ENCODE results near the gene GNA14. TPM values are rescaled to one million over a fixed set of nuclear protein-coding genes. Genes with fewer than 3 reads are reported as not detected.
A peak's percentile ranks its signal among the peaks of the same experiment; 100 is the strongest.

GNA14 gene
- total RNA-seq, 3 donors from 2014 or later: 1.8 to 2.9 (median 2.0) TPM

- Histone ChIP-seq H3K36me3 (no peaks in the 10 kb centered on the region), H3K4me3 (no peak overlapping the region), H3K4me1 (no peaks in the 10 kb centered on the region), H3K27me3 (no peaks in the 10 kb centered on the region), H3K27ac (peak overlapping the region in 1 of 2 donors; percentile 13), H3K9me3 (no peaks in the 10 kb centered on the region)
- no peak for TF ChIP-seq POLR2A (IDR thresholded peaks at IDR 0.05)
- TF ChIP-seq POLR2AphosphoS5 (IDR thresholded peaks at IDR 0.05): no peak
- TF ChIP-seq CTCF (IDR thresholded peaks at IDR 0.05): no peak
- intact Hi-C loops (cut with DNase I; ENCODE audit: low total_unique reads): no loop called here
- no peak for DNase-seq (ENCODE audit: low spot score in 2 of 2)
Measured at GRCh38 chr9:77594963-77595362, 53.2 kb downstream of the GNA14 start.

GRCh38 chr9:77593528-77593927 lies 54.6 kb downstream of the GNA14 start:
- H3K4me1 ChIP-seq: no peaks in the 10 kb centered on the region
- no peak overlapping the region for H3K4me3 ChIP-seq
- no peak for DNase-seq (ENCODE audit: low spot score in 2 of 2)
- TF ChIP-seq CTCF (IDR thresholded peaks at IDR 0.05) (no peak), POLR2A (IDR thresholded peaks at IDR 0.05) (no peak), POLR2AphosphoS5 (IDR thresholded peaks at IDR 0.05) (no peak)
- H3K27ac ChIP-seq: no peak overlapping the region
- H3K27me3 ChIP-seq: no peaks in the 10 kb centered on the region
- no peaks in the 10 kb centered on the region for H3K9me3 ChIP-seq
- intact Hi-C loops (cut with DNase I; ENCODE audit: low total_unique reads): no loop called here
- no peaks in the 10 kb centered on the region for H3K36me3 ChIP-seq

DNA sequence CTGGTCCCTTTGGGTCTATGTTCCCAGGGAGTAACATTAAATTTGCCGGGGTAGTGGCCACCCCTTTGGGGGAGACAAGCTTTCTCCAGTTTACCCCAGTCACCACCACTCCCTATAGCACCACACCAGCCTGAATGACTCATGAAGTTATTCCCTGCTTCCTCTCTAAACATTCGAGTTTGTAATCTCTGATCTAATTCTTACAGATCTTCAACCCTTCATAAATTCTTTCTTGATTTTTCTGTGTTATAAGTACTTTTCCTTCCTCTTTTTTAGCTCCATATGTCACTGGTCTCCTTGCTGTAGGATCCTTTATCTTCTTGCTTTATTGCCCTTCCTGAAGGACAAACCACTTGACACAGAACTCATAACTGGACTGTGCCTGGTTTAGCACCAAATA lies 55.6 kb downstream of the GNA14 start:
- no peaks in the 10 kb centered on the region for H3K4me1 ChIP-seq
- DNase-seq (ENCODE audit: low spot score in 2 of 2): no peak
- no peak overlapping the region for H3K27ac ChIP-seq
- no peaks in the 10 kb centered on the region for H3K27me3 ChIP-seq
- TF ChIP-seq POLR2AphosphoS5 (IDR thresholded peaks at IDR 0.05): no peak
- TF ChIP-seq CTCF (IDR thresholded peaks at IDR 0.05): no peak
- TF ChIP-seq POLR2A (IDR thresholded peaks at IDR 0.05): no peak
- no peak overlapping the region for H3K4me3 ChIP-seq
- no peaks in the 10 kb centered on the region for H3K36me3 ChIP-seq
- H3K9me3 ChIP-seq: no peaks in the 10 kb centered on the region
- intact Hi-C loops (cut with DNase I; ENCODE audit: low total_unique reads): no loop called here

- no peaks in the 10 kb centered on the region for H3K27me3 ChIP-seq
- TF ChIP-seq CTCF (IDR thresholded peaks at IDR 0.05) (no peak), POLR2AphosphoS5 (IDR thresholded peaks at IDR 0.05) (no peak), POLR2A (IDR thresholded peaks at IDR 0.05) (no peak)
- peak in 1 of 2 donors; percentile 19 for DNase-seq (ENCODE audit: low spot score in 2 of 2)
- no peaks in the 10 kb centered on the region for H3K9me3 ChIP-seq
- intact Hi-C loops (cut with DNase I; ENCODE audit: low total_unique reads): no loop called here
- peak overlapping the region in 1 of 2 donors; percentile 10 for H3K27ac ChIP-seq
- no peaks in the 10 kb centered on the region for H3K4me1 ChIP-seq
- no peaks in the 10 kb centered on the region for H3K36me3 ChIP-seq
- no peak overlapping the region for H3K4me3 ChIP-seq
Measured at GRCh38 chr9:77589046-77589795, 58.9 kb downstream of the GNA14 start.

GRCh38 chr9:77588271-77588937 lies 59.7 kb downstream of the GNA14 start:
- intact Hi-C loops (cut with DNase I; ENCODE audit: low total_unique reads): no loop called here
- Histone ChIP-seq H3K9me3 (no peaks in the 10 kb centered on the region), H3K27me3 (no peaks in the 10 kb centered on the region), H3K27ac (peak overlapping the region in 1 of 2 donors; percentile 10), H3K36me3 (no peaks in the 10 kb centered on the region), H3K4me3 (no peak overlapping the region), H3K4me1 (no peaks in the 10 kb centered on the region)
- no peak for DNase-seq (ENCODE audit: low spot score in 2 of 2)
- TF ChIP-seq POLR2A (IDR thresholded peaks at IDR 0.05) (no peak), CTCF (IDR thresholded peaks at IDR 0.05) (no peak), POLR2AphosphoS5 (IDR thresholded peaks at IDR 0.05) (no peak)

Measured in breast epithelium (tissue), 4 donors.